Suprapubic skin (tissue), 4 donors: Measurements from ENCODE around the gene STARD10. TPM values are rescaled to one million over a fixed set of nuclear protein-coding genes. Genes with fewer than 3 reads are reported as not detected.

Experiments
- DNase-seq, 2 donors: peaks; one replicate each; pipeline ENCODE4 v3.0.0-alpha.2; 2019; ENCODE audit warnings: low spot score in 2 of 2
- H3K27ac ChIP-seq: fragments of 200-600 bp; sonication (generic); one replicate; pipeline ENCODE4 v1.5.1; 2019
- H3K27me3 ChIP-seq: fragments of 200-600 bp; sonication (generic); one replicate; pipeline ENCODE4 v1.5.1; 2019
- H3K36me3 ChIP-seq: fragments of 200-600 bp; sonication (generic); one replicate; pipeline ENCODE4 v1.5.1; 2019
- H3K4me1 ChIP-seq: fragments of 200-600 bp; sonication (generic); one replicate; pipeline ENCODE4 v1.5.1; 2019
- H3K4me3 ChIP-seq: fragments of 200-600 bp; sonication (generic); one replicate; pipeline ENCODE4 v1.5.1; 2019; ENCODE audit warnings: mild to moderate bottlenecking
- H3K9me3 ChIP-seq: fragments of 200-600 bp; sonication (generic); one replicate; pipeline ENCODE4 v1.5.1; 2019
- CTCF ChIP-seq, 2 donors: fragments of 200-600 bp in 1 of 2; fragments of 450-650 bp in 1 of 2; sonication (generic) in 1 of 2; IDR thresholded peaks; one replicate each; pipeline ENCODE4 v1.5.1; 2016 to 2019; ENCODE audit warnings: antibody characterized with exemption in 2 of 2, mild to moderate bottlenecking in 1 of 2, moderate library complexity in 1 of 2
- EP300 ChIP-seq: sonication (generic); formaldehyde crosslinking; IDR thresholded peaks from one replicate; pipeline ENCODE4 v1.6.1; 2017; ENCODE audit warnings: antibody characterized with exemption
- POLR2A ChIP-seq, 2 donors: fragments of 450-650 bp; IDR thresholded peaks; one replicate each; pipeline ENCODE4 v1.6.1; 2017; ENCODE audit warnings: antibody characterized with exemption in 2 of 2, mild to moderate bottlenecking in 2 of 2, moderate library complexity in 2 of 2
- POLR2AphosphoS5 ChIP-seq, 3 donors: sonication (generic); formaldehyde crosslinking; IDR thresholded peaks; one replicate each; pipeline ENCODE4 v1.6.1; 2017; ENCODE audit warnings: antibody characterized with exemption in 3 of 3
- WGBS: methylation state at CpG from one replicate; pipeline ENCODE4 v1.1.5; 2018; 5-methylcytosine and 5-hydroxymethylcytosine counted together
- total RNA-seq, 4 donors: library from RNA; depleted of rRNA; stranded (reverse); fragments of >200 nt; gene quantifications; one replicate each; pipeline ENCODE4 v1.1.0, GENCODE V29; 2016

The STARD10 gene
- total RNA-seq, 4 donors from 2014 or later: 76.3 to 83.0 (median 79.4) TPM

- DNase-seq: no peak
- no peak overlapping the region for H3K4me3 ChIP-seq
- H3K4me1 ChIP-seq: peaks cover 40% of the 10 kb centered on the region
- no peak overlapping the region for H3K27ac ChIP-seq
- H3K36me3 ChIP-seq: no peaks in the 10 kb centered on the region
- TF ChIP-seq POLR2A (IDR thresholded peaks at IDR 0.05) (no peak), EP300 (no peak), CTCF (IDR thresholded peaks at IDR 0.05) (no peak), POLR2AphosphoS5 (IDR thresholded peaks at IDR 0.05) (no peak)
- WGBS: 86% methylated on average over 7 of the region's 7 CpGs
- H3K27me3 ChIP-seq: no peaks in the 10 kb centered on the region
- H3K9me3 ChIP-seq: no peaks in the 10 kb centered on the region
Observed at GRCh38 chr11:72742513-72743320, 51.1 kb downstream of the STARD10 start.

DNA sequence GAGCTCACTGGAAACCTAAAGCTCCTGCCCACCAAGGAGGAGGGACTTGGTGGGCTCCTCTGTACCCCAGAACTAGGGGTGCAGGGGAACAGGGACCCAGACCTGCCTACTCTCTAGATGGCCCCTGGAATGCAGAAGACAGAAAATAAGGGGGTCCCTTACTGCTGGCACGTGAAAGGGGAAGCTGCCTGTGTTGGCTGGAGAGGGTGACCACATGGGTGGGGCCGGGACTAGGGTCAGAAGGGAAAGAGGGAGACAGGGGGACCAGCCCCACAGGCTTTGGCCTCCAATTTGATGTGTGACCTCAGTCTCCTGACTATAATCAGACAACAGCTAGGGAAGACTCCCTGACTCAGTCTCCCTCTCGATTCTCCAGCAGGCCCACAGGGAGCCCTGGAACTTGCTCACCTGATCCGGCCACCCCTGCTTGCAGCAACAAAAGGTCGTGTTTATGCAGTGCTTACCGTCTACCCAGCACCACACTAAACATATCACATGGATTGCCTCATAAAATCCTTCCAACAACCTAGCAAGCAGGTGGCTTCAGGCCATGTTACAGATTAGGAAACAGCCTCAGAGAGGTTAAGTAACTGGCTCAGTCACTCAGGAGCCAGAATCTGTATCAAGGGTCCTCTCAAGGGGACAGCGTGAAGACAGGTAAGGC lies 51.9 kb downstream of the STARD10 start:
- DNase-seq: no peak
- no peaks in the 10 kb centered on the region for H3K36me3 ChIP-seq
- WGBS: 84% methylated on average over 7 of the region's 7 CpGs
- peaks cover 46% of the 10 kb centered on the region for H3K4me1 ChIP-seq
- TF ChIP-seq POLR2AphosphoS5 (IDR thresholded peaks at IDR 0.05) (no peak), CTCF (IDR thresholded peaks at IDR 0.05) (no peak), POLR2A (IDR thresholded peaks at IDR 0.05) (no peak), EP300 (no peak)
- H3K27ac ChIP-seq: peak overlapping the region; percentile 30
- H3K4me3 ChIP-seq: no peak overlapping the region
- H3K27me3 ChIP-seq: no peaks in the 10 kb centered on the region
- no peaks in the 10 kb centered on the region for H3K9me3 ChIP-seq

GRCh38 chr11:72741429-72741833 lies 52.4 kb downstream of the STARD10 start:
- no peaks in the 10 kb centered on the region for H3K9me3 ChIP-seq
- no peaks in the 10 kb centered on the region for H3K27me3 ChIP-seq
- peak overlapping the region; percentile 30 for H3K27ac ChIP-seq
- DNase-seq: no peak
- H3K4me3 ChIP-seq: no peak overlapping the region
- peaks cover 51% of the 10 kb centered on the region for H3K4me1 ChIP-seq
- H3K36me3 ChIP-seq: no peaks in the 10 kb centered on the region
- no peak for TF ChIP-seq CTCF (IDR thresholded peaks at IDR 0.05)
- no peak for TF ChIP-seq EP300
- TF ChIP-seq POLR2AphosphoS5 (IDR thresholded peaks at IDR 0.05): no peak
- WGBS: 65% methylated on average over 6 of the region's 8 CpGs

DNA sequence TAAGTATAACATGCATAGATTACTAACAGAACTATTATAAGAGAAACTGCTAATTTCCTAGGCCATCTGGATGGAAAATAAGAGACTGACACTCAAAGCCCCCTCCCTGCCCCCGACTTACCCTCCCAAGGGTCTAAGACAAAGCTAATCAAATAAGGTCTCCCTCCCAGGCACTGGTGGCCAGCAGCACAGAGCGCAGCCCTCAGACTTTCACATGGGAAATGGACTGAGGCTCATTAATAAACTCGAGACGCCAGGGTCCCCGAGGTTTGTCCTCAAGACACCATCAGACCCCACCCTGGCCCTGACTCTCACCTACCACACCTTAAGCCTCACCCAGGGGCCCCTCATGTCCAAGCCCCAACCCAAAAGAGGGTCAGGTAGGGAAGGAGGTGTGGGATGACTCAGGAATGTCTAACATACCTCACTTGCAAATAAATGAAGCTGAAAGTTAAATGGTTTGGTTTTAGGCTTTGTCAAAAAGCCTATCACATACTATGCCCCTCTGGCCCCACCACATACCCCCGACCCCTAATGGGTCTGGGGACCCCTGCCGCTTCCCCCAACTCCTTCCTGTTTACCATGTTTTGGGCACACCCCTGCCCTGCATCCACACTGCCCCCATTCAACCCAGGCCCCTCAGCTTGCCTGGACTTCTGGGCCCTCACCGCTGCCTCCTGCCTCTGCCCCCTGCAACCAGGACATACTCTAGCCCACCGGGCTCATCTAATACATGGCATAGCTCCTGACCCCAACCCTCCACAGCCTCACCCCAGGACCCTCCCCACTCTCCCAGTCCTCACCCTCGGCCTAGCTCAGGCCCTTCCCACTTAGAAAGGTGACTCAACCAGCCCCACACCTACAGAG lies 53.1 kb downstream of the STARD10 start:
- whole genome bisulfite sequencing: 74% methylated on average over 10 of the region's 10 CpGs
- Histone ChIP-seq H3K27me3 (no peaks in the 10 kb centered on the region), H3K27ac (no peak overlapping the region), H3K4me3 (no peak overlapping the region), H3K4me1 (peaks cover 55% of the 10 kb centered on the region), H3K36me3 (no peaks in the 10 kb centered on the region), H3K9me3 (no peaks in the 10 kb centered on the region)
- TF ChIP-seq CTCF (IDR thresholded peaks at IDR 0.05) (no peak), POLR2AphosphoS5 (IDR thresholded peaks at IDR 0.05) (no peak), EP300 (no peak), POLR2A (IDR thresholded peaks at IDR 0.05) (no peak)
- no peak for DNase-seq

DNA sequence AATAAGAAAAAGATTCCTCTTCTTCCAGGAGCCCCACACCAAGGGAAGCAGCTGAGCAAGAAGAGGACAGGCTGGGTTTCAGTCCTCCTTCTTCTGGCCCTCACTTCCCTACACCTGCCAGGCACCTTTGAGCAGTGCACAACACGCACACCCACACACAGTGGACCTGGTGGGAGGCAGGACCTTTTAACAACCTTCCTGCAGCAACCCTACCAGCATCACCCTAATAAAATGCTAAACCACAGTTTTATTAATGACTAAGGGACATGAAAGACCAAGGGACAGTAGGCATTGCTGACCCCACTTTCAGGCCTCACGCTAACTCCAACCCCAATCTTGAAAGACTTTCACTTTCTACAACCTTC lies 53.8 kb downstream of the STARD10 start:
- TF ChIP-seq EP300 (no peak), POLR2AphosphoS5 (IDR thresholded peaks at IDR 0.05) (no peak), POLR2A (IDR thresholded peaks at IDR 0.05) (no peak), CTCF (IDR thresholded peaks at IDR 0.05) (no peak)
- no peaks in the 10 kb centered on the region for H3K27me3 ChIP-seq
- H3K36me3 ChIP-seq: no peaks in the 10 kb centered on the region
- no peak overlapping the region for H3K27ac ChIP-seq
- H3K4me1 ChIP-seq: peaks cover 57% of the 10 kb centered on the region
- H3K4me3 ChIP-seq: no peak overlapping the region
- no peaks in the 10 kb centered on the region for H3K9me3 ChIP-seq
- no peak for DNase-seq
- 93% methylated on average over 2 of the region's 2 CpGs for WGBS
